ENCODE data around the gene PLEKHA7. TPM values are rescaled to one million over a fixed set of nuclear protein-coding genes. Genes with fewer than 3 reads are reported as not detected.

PLEKHA7 gene
- total RNA-seq, 2 experiments from 2014 or later: 0.47 to 0.50 TPM

GRCh38 chr11:17020831-17021230 lies 6.6 kb upstream of the PLEKHA7 start:
- Mint-ChIP-seq H3K36me3 (ENCODE audit: low read depth) (no peaks in the 10 kb centered on the region), H3K9me3 (ENCODE audit: insufficient read depth) (no peaks in the 10 kb centered on the region), H3K27ac (no peak overlapping the region), H3K4me3 (no peak overlapping the region), H3K27me3 (ENCODE audit: low read depth) (peaks cover 30% of the 10 kb centered on the region), H3K4me1 (ENCODE audit: low read depth) (no peaks in the 10 kb centered on the region)
- DNase-seq (no peak), ATAC-seq (no peak)
- ChIA-PET POLR2A (no interaction called here), CTCF (interaction anchor here (1.0 kb wide), 1 partner anchor 13 kb away, joined by 3 read pairs; no protein-coding TSS in a partner anchor)

DNA sequence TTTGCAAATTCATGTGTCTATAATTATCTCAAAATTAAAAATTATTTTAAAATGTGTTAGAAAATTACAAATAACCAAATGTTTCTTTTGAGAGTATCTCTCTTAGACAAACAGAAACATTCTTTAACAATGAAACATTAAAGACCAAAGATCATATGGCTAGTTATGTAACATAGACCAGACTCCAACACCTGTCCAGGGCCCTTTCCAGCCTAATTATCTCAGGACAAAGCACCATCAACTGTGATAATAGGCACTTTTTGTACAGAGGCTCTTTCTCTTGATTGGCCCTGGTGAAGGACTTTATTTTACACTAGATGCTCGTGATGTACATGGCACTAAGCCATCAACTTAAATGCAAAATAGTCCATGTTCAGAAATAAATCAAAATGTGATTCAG lies 5.0 kb upstream of the PLEKHA7 start:
- Mint-ChIP-seq H3K27ac (no peak overlapping the region), H3K27me3 (ENCODE audit: low read depth) (peaks cover 41% of the 10 kb centered on the region), H3K4me3 (no peak overlapping the region), H3K9me3 (ENCODE audit: insufficient read depth) (no peaks in the 10 kb centered on the region), H3K4me1 (ENCODE audit: low read depth) (peaks cover 7% of the 10 kb centered on the region), H3K36me3 (ENCODE audit: low read depth) (no peaks in the 10 kb centered on the region)
- no peak for DNase-seq
- ATAC-seq: no peak
- ChIA-PET POLR2A (no interaction called here), CTCF (no interaction called here)

- ChIA-PET POLR2A (interaction anchor here (0.6 kb wide), 1 partner anchor 62 kb away, joined by 3 read pairs; the partner anchor contains the start of gene RPS13), CTCF (interaction anchor here (1.0 to 1.7 kb wide), 6 partner anchors 15 to 63 kb away, joined by 3 to 5 read pairs (median 4); no protein-coding TSS in a partner anchor)
- Mint-ChIP-seq H3K4me1 (ENCODE audit: low read depth) (peaks cover 7% of the 10 kb centered on the region), H3K27me3 (ENCODE audit: low read depth) (peaks cover 37% of the 10 kb centered on the region), H3K9me3 (ENCODE audit: insufficient read depth) (no peaks in the 10 kb centered on the region), H3K36me3 (ENCODE audit: low read depth) (no peaks in the 10 kb centered on the region), H3K4me3 (no peak overlapping the region), H3K27ac (no peak overlapping the region)
- no peak for ATAC-seq
- no peak for DNase-seq
Observed at GRCh38 chr11:17015627-17016126, 1.5 kb upstream of the PLEKHA7 start.

DNA sequence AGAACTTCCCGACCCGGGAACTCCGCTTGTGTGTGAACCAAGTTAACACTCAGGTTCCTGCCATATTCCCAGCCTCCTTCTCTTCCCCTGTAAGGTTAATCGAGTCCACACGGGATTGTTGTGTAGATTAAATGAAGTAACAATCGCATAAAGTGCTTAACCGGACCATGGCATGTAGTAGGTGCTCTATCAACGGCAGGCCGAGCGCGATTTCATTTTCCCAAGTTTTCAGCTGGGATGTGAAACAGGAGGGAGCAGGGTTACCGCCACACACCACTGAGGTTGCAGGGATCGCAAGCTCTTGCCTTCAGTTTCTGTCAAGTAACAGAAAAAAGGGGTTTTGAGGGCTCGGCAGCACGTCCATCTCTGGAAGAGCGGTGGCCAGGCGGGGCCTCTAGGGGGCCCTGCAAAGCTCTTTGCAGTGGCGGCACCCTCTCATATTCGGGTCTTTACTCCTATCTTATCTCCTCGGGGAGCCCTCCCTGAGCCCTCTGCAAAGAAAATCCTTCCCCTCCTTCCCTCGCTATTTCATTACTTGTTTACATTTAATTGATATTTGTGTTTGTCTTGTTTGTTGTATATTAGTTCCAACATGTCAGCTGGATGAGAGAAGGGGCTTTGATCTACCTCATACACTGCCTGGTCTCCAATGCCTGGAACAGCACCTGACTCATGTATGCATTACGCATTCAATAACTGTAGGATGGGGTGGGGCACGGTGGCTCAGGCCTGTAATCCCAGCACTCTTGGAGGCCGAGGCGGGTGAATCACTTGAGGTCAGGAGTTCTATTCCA lies 816 bp upstream of the PLEKHA7 start:
- H3K27ac Mint-ChIP-seq: no peak overlapping the region
- ChIA-PET CTCF (interaction anchor here (1.0 to 1.7 kb wide), 6 partner anchors 14 to 63 kb away, joined by 3 to 5 read pairs (median 4); no protein-coding TSS in a partner anchor), POLR2A (interaction anchor here (0.5 to 0.6 kb wide), 2 partner anchors 63 to 252 kb away, joined by 3 read pairs; partner anchors contain the start of gene RPS13)
- H3K36me3 Mint-ChIP-seq (ENCODE audit: low read depth): no peaks in the 10 kb centered on the region
- no peaks in the 10 kb centered on the region for H3K9me3 Mint-ChIP-seq (ENCODE audit: insufficient read depth)
- H3K4me1 Mint-ChIP-seq (ENCODE audit: low read depth): peaks cover 7% of the 10 kb centered on the region
- peaks cover 37% of the 10 kb centered on the region for H3K27me3 Mint-ChIP-seq (ENCODE audit: low read depth)
- peak; percentile 27 for ATAC-seq
- peak; percentile 31 for DNase-seq
- peak overlapping the region; percentile 75 for H3K4me3 Mint-ChIP-seq

GRCh38 chr11:17013548-17014320 lies 480 bp downstream of the PLEKHA7 start:
- H3K36me3 Mint-ChIP-seq (ENCODE audit: low read depth): no peaks in the 10 kb centered on the region
- POLR2A ChIA-PET: no interaction called here
- peaks cover 7% of the 10 kb centered on the region for H3K4me1 Mint-ChIP-seq (ENCODE audit: low read depth)
- peak overlapping the region; percentile 21 for H3K27ac Mint-ChIP-seq
- no peaks in the 10 kb centered on the region for H3K9me3 Mint-ChIP-seq (ENCODE audit: insufficient read depth)
- DNase-seq (no peak), ATAC-seq (peak; percentile 50)
- H3K27me3 Mint-ChIP-seq (ENCODE audit: low read depth): peaks cover 33% of the 10 kb centered on the region
- peak overlapping the region; percentile 53 for H3K4me3 Mint-ChIP-seq
- CTCF ChIA-PET: interaction anchor here (1.7 kb wide), 1 partner anchor 24 kb away, joined by 5 read pairs; no protein-coding TSS in a partner anchor

DNA sequence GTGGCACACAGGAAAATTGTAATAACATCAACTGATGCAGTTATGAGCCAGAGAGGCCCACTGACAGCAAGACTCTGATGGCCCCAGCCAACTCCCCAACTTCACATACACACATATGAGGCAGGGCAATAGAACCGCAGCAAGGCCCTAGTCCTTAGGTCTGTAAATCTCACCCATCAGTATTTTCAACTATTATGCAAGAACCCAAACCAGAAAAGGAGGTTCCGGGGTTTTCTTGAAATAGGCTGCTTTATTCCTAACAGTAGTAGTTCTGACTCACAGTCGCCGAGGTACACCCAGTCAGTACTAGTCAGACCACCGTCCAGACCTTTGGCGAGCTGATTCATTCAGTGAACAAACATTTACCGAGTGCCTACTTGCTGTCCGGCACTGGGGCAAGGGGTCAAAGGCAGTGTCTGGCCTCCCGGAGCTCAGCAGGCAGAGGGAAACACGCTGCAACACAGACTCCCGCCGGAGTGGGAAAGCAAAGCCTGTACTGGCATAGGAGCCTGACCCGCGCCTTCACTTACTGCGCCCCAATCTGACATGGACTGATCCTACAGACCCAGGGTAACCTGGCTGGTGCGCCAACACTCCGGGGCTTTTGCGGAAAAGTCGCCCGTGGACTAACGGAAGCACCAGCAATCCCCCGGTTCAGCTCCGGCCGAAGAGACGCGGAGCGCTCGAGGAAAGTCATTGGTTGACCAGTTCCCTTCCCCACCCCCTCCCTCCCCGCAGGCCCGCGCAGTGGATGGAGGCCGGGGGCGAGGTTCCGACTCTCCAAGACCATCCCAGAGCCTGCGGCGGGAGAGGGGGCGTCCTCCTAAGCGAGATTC lies 1.3 kb downstream of the PLEKHA7 start:
- ATAC-seq: no peak
- Mint-ChIP-seq H3K4me3 (peak overlapping the region; percentile 53), H3K36me3 (ENCODE audit: low read depth) (no peaks in the 10 kb centered on the region), H3K9me3 (ENCODE audit: insufficient read depth) (no peaks in the 10 kb centered on the region), H3K4me1 (ENCODE audit: low read depth) (peaks cover 7% of the 10 kb centered on the region), H3K27me3 (ENCODE audit: low read depth) (peaks cover 27% of the 10 kb centered on the region), H3K27ac (peak overlapping the region; percentile 21)
- POLR2A ChIA-PET: no interaction called here
- DNase-seq: no peak
- CTCF ChIA-PET: no interaction called here

DNA sequence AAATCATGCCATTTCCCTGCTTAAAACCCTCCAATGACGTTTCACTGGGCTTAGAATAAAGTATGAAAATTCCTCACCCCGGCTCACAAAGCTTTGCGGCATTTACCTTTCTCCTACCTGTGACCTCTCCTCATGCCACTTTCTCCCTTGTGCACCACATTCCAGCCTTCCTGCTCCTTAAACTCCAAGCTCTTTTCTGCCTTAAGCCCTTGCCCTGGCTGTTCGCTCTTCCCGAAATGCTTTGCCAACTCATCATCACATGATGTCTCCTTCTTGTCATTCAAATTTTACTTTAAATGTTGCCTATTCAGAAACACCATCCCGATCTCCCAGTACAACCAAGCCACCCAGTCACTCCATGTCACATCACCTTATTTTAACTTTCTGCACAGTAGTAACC lies 2.0 kb downstream of the PLEKHA7 start:
- no peaks in the 10 kb centered on the region for H3K9me3 Mint-ChIP-seq (ENCODE audit: insufficient read depth)
- ChIA-PET POLR2A (no interaction called here), CTCF (no interaction called here)
- peaks cover 7% of the 10 kb centered on the region for H3K4me1 Mint-ChIP-seq (ENCODE audit: low read depth)
- DNase-seq (no peak), ATAC-seq (no peak)
- H3K27ac Mint-ChIP-seq: no peak overlapping the region
- peaks cover 27% of the 10 kb centered on the region for H3K27me3 Mint-ChIP-seq (ENCODE audit: low read depth)
- no peak overlapping the region for H3K4me3 Mint-ChIP-seq
- H3K36me3 Mint-ChIP-seq (ENCODE audit: low read depth): no peaks in the 10 kb centered on the region

DNA sequence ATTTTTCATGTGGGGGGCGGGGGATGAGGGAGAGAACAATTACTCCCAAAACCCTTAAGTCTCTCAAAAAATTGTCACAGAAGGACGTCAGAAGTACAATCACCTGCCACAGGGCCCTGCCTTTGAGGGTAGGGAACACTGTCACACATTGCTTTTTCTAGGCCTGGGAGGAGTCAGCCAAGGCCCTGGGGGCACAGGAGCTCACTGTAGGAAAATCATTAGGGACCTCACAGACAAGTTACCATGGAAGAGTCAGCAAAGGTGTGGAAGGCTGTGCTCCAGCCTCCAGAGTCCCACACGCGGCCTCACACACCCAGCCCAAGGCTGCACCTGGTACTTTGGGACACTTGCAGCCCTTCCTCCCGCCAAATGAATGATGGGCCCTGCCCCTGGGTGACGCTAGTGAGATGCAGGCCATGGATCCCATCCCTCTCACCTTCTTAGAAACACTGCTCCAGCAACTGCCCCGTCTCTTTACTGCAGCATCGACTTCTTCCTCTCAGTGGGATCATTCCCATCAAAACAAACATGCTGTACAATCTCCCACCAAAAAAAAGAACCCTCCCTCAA lies 3.3 kb downstream of the PLEKHA7 start:
- peaks cover 7% of the 10 kb centered on the region for H3K4me1 Mint-ChIP-seq (ENCODE audit: low read depth)
- no peak overlapping the region for H3K4me3 Mint-ChIP-seq
- ATAC-seq (no peak), DNase-seq (no peak)
- H3K27me3 Mint-ChIP-seq (ENCODE audit: low read depth): peaks cover 15% of the 10 kb centered on the region
- no peaks in the 10 kb centered on the region for H3K9me3 Mint-ChIP-seq (ENCODE audit: insufficient read depth)
- ChIA-PET POLR2A (no interaction called here), CTCF (no interaction called here)
- no peaks in the 10 kb centered on the region for H3K36me3 Mint-ChIP-seq (ENCODE audit: low read depth)
- no peak overlapping the region for H3K27ac Mint-ChIP-seq

DNA sequence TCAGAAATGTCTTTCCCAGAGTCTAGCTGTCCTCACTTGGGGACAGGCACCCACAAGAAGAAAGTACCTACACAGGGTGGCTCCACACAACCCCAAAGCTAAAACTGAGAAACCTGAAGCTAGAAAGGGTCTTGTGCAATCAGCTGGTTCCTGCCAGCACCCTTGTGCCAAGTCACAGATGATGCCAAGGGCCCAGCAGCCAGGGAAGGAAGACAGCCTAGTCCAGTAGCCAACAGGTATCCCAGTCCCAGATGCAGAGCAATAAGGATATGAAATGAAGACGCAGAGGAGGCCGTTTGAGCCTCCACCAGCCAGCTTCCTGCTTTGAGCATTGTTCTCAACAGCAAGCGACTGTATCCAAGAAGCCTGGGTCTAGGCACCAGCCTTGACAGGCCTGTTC lies 6.1 kb downstream of the PLEKHA7 start:
- POLR2A ChIA-PET: no interaction called here
- Mint-ChIP-seq H3K9me3 (ENCODE audit: insufficient read depth) (no peaks in the 10 kb centered on the region), H3K4me3 (no peak overlapping the region), H3K27me3 (ENCODE audit: low read depth) (no peaks in the 10 kb centered on the region), H3K4me1 (ENCODE audit: low read depth) (no peaks in the 10 kb centered on the region), H3K27ac (no peak overlapping the region), H3K36me3 (ENCODE audit: low read depth) (no peaks in the 10 kb centered on the region)
- no peak for ATAC-seq
- DNase-seq: no peak
- CTCF ChIA-PET: interaction anchor here (0.7 kb wide), 1 partner anchor 12 kb away, joined by 3 read pairs; no protein-coding TSS in a partner anchor

DNA sequence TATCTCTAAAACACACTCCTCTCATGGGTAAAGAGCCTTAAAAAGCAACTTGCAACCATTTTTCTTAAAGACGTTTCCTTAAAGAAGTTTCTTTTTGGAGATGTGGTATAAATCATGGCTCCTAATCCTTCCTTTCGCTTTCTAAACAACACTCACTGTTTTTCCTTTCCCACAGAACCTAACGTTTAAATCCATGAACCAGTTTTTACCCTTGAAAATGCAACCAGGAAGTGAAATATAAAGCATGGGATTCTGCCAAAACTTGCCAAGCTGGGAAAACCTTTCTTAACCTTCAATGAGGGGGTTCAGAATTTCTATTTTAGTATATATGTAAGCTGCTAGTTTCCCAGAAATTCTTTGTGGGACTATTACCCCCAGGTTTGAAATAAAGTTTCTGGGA lies 8.6 kb downstream of the PLEKHA7 start:
- ChIA-PET POLR2A (interaction anchor here (0.5 to 0.6 kb wide), 2 partner anchors 72 to 1502 kb away, joined by 4 read pairs; partner anchors contain the start of gene RPS13), CTCF (no interaction called here)
- Mint-ChIP-seq H3K4me3 (no peak overlapping the region), H3K4me1 (ENCODE audit: low read depth) (no peaks in the 10 kb centered on the region), H3K27me3 (ENCODE audit: low read depth) (no peaks in the 10 kb centered on the region), H3K36me3 (ENCODE audit: low read depth) (no peaks in the 10 kb centered on the region), H3K27ac (no peak overlapping the region), H3K9me3 (ENCODE audit: insufficient read depth) (no peaks in the 10 kb centered on the region)
- ATAC-seq: no peak
- no peak for DNase-seq

- Mint-ChIP-seq H3K9me3 (ENCODE audit: insufficient read depth) (no peaks in the 10 kb centered on the region), H3K27me3 (ENCODE audit: low read depth) (no peaks in the 10 kb centered on the region), H3K27ac (no peak overlapping the region), H3K4me1 (ENCODE audit: low read depth) (no peaks in the 10 kb centered on the region), H3K36me3 (ENCODE audit: low read depth) (no peaks in the 10 kb centered on the region), H3K4me3 (no peak overlapping the region)
- ChIA-PET CTCF (no interaction called here), POLR2A (no interaction called here)
- ATAC-seq (no peak), DNase-seq (no peak)
Observed at GRCh38 chr11:17004486-17005148, 9.6 kb downstream of the PLEKHA7 start.
